Osteocyte (in vitro differentiated cells): ENCODE results near the gene ENG. TPM values are rescaled to one million over a fixed set of nuclear protein-coding genes. Genes with fewer than 3 reads are reported as not detected.
"Not testable (repeated sequence)": the region's sequence is repeated elsewhere in the genome, so short reads cannot be mapped to it uniquely, and the experiment has no call there.

Experiments
- DNase-seq: peaks from one replicate; pipeline ENCODE4 v3.0.0; 2021; ENCODE audit warnings: mixed read lengths; ENCODE audit not compliant: unreplicated experiment; ENCODE audit errors: extremely low spot score
- H3K27ac Mint-ChIP-seq: one replicate; pipeline ENCODE4 v1.8.0; 2021; ENCODE audit warnings: mild to moderate bottlenecking, mixed read lengths; ENCODE audit not compliant: unreplicated experiment
- H3K27me3 Mint-ChIP-seq: one replicate; pipeline ENCODE4 v1.8.0; 2021; ENCODE audit warnings: mixed read lengths; ENCODE audit not compliant: unreplicated experiment
- H3K36me3 Mint-ChIP-seq: one replicate; pipeline ENCODE4 v1.8.0; 2021; ENCODE audit warnings: mixed read lengths; ENCODE audit not compliant: unreplicated experiment
- H3K4me1 Mint-ChIP-seq: one replicate; pipeline ENCODE4 v1.8.0; 2021; ENCODE audit warnings: mixed read lengths; ENCODE audit not compliant: unreplicated experiment
- H3K4me3 Mint-ChIP-seq: one replicate; pipeline ENCODE4 v1.8.0; 2021; ENCODE audit warnings: mild to moderate bottlenecking, moderate library complexity, mixed read lengths; ENCODE audit not compliant: unreplicated experiment
- H3K9me3 Mint-ChIP-seq: one replicate; pipeline ENCODE4 v1.8.0; 2021; ENCODE audit warnings: mixed read lengths; ENCODE audit not compliant: unreplicated experiment
- total RNA-seq: library from RNA; stranded (reverse); gene quantifications from 2 replicates; pipeline ENCODE4 v1.2.1, GENCODE V29; 2021
- TF ChIP-seq, protein P1 (sequence below): fragments of 200-600 bp; sonication (generic); IDR thresholded peaks from 2 replicates; pipeline ENCODE4 v1.5.0; 2021; ENCODE audit warnings: antibody characterized with exemption, mild to moderate bottlenecking, moderate library complexity

ENG gene
- total RNA-seq, 1 donor from 2014 or later = 143 TPM

GRCh38 chr9:127785933-127786772 is 68.3 kb downstream of the ENG start, which contains the start of gene CDK9:
Gene CDK9, plus strand, starts transcription at chr9:127786034. Its CDS starts 115 bp downstream, at chr9:127786149.
- TF ChIP-seq, protein P1, sequence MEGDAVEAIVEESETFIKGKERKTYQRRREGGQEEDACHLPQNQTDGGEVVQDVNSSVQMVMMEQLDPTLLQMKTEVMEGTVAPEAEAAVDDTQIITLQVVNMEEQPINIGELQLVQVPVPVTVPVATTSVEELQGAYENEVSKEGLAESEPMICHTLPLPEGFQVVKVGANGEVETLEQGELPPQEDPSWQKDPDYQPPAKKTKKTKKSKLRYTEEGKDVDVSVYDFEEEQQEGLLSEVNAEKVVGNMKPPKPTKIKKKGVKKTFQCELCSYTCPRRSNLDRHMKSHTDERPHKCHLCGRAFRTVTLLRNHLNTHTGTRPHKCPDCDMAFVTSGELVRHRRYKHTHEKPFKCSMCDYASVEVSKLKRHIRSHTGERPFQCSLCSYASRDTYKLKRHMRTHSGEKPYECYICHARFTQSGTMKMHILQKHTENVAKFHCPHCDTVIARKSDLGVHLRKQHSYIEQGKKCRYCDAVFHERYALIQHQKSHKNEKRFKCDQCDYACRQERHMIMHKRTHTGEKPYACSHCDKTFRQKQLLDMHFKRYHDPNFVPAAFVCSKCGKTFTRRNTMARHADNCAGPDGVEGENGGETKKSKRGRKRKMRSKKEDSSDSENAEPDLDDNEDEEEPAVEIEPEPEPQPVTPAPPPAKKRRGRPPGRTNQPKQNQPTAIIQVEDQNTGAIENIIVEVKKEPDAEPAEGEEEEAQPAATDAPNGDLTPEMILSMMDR = no peak
- Mint-ChIP-seq H3K4me1 (peaks cover 16% of the 10 kb centered on the region), H3K9me3 (no peaks in the 10 kb centered on the region), H3K27ac (peak within 1 kb of the TSS; percentile 84), H3K27me3 (no peaks in the 10 kb centered on the region), H3K36me3 (peaks cover 28% of the 10 kb centered on the region), H3K4me3 (peak within 1 kb of the TSS; percentile 92)
- peak; percentile 98 for DNase-seq

- H3K27me3 Mint-ChIP-seq = no peaks in the 10 kb centered on the region
- H3K9me3 Mint-ChIP-seq = no peaks in the 10 kb centered on the region
- H3K27ac Mint-ChIP-seq = peak overlapping the region; percentile 84
- H3K4me1 Mint-ChIP-seq = peaks cover 16% of the 10 kb centered on the region
- H3K4me3 Mint-ChIP-seq = peak overlapping the region; percentile 68
- H3K36me3 Mint-ChIP-seq = peaks cover 24% of the 10 kb centered on the region
- TF ChIP-seq, protein P1 = peak; percentile 90
- DNase-seq = peak; percentile 96
Observed at GRCh38 chr9:127785023-127785932, 69.2 kb downstream of the ENG start.

DNA sequence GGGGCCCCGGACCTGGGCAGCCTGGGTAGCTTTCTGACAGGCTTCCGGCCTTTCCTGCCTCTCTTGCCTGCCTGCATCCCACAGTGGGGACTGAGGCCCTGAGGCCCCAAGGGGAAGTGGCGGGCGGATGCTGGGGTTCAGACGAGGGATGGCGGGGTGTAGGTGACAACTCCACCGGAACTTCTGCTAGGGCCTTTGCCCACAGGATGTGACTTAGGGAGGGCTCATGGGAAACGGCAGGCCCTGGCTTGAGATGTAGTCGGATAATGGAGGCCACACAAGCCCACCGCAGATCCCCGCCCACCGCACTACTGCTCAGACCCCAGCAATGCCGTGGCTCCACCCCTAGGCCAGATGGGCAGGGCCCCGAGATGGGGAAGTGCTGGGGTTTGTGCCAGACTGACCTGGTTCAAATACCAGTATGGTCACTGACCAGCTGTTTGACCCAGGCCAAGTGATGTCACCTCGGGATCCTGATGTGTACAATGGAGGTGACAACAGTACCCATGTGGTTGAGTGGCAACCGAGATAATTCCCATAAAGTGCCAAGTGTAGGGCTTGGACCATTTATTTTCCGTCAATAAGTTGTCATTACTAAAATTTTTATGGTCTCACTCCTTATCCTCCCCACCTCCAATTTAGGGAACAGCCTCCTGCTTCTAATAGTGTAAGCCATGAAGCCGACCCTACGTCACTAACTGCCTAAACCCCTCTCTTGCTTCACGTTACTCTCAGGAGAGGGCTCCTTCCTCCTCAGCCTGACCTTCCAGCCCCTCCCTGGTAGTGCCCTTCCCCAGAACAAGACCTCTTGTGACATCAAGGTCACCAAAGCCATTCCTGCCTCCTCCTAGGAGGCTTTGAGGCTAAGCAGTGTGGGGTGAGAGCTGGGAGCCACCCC is 71.1 kb downstream of the ENG start:
- Mint-ChIP-seq H3K27ac (no peak overlapping the region), H3K36me3 (peaks cover 7% of the 10 kb centered on the region), H3K4me3 (no peak overlapping the region), H3K9me3 (no peaks in the 10 kb centered on the region), H3K4me1 (peaks cover 24% of the 10 kb centered on the region), H3K27me3 (no peaks in the 10 kb centered on the region)
- TF ChIP-seq, protein P1 = no peak
- DNase-seq = no peak

DNA sequence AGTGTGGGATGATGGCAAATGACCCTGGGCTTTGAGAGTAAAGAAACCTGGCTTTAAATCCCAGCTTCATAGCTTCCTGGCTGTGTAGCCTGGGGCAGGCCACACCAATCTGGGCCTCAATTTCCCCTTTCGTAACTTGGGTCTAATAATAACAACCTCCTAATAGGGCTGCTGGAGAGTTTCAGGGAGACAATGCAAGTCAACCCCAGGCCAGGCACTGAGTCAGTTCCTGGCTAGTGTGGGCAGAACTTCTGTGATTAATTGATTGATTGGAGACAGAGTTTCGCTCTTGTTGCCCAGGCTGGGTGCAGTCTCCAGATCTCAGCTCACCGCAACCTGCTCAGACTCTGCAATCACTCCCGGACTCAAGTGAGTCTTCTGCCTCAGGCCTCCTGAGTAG is 72.7 kb downstream of the ENG start:
- Mint-ChIP-seq H3K4me3 (no peak overlapping the region), H3K4me1 (peaks cover 20% of the 10 kb centered on the region), H3K27ac (no peak overlapping the region), H3K36me3 (no peaks in the 10 kb centered on the region), H3K9me3 (no peaks in the 10 kb centered on the region), H3K27me3 (no peaks in the 10 kb centered on the region)
- DNase-seq = no peak
- TF ChIP-seq, protein P1 = no peak

GRCh38 chr9:127780909-127781308 is 73.5 kb downstream of the ENG start:
- not testable (repeated sequence) for H3K36me3 Mint-ChIP-seq, H3K4me3 Mint-ChIP-seq, H3K27ac Mint-ChIP-seq, H3K9me3 Mint-ChIP-seq, DNase-seq, H3K27me3 Mint-ChIP-seq
- H3K4me1 Mint-ChIP-seq = peaks cover 17% of the 10 kb centered on the region
